Amniotic stem cell (primary cell): Measurements from ENCODE around the gene SMPD2.

Experiments used
- DNase-seq: peaks from one replicate; lab custom pipeline; 2025; lab: John Stamatoyannopoulos, UW

The SMPD2 gene

DNA sequence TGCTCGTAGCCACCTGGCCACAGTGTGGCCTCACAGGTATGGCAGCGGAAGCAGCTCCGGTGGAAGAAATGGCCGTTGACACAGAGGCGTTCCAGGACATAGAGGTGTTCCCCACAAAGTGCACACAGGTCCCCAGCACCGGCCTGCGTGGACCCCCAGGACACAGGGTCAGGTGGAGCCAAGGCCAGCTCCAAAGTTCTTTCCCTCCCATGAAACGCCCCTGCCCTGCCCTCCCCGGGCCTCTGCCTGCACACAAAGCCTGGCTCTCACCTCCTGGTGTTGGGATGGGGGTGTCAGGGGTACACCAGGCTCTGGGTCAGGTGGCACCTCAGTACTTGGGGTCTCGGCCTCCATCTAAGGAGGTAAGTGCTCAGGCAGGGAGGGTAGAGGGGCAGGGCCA, 6.6 kb downstream of the SMPD2 start:
- DNase-seq, result no peak

DNA sequence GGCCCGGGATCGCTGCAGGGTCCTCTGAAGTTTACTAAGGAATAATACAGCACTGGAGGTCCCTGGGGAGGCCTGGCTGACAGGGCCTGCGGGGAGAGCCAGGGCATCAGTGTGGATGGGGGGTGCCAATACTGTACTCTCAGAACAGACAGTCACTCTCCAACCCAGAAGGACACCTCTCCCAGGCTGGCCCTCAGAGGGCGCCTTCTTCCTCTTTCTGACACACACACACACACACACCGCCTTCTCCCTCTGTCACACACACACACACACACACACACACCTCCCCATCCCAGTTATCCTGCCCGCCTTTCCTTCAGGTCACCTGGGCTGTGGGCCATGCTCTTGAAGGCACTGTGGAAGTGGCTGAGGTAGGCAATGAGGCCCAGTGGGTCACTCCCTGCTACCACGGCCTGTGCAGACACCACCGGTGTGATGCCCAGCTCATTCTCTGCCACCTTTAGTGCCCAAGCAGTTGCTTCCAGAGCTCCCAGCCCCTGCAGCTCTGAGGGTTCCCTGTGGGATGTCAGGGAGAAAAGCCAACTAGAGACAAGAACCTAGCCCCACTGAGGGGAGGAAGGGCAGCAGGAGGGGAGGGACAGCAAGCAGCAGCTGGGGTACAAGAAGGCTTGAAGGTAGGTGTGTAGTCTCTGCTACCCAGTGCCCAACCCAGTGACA, 7.5 kb downstream of the SMPD2 start:
- no peak for DNase-seq

DNA sequence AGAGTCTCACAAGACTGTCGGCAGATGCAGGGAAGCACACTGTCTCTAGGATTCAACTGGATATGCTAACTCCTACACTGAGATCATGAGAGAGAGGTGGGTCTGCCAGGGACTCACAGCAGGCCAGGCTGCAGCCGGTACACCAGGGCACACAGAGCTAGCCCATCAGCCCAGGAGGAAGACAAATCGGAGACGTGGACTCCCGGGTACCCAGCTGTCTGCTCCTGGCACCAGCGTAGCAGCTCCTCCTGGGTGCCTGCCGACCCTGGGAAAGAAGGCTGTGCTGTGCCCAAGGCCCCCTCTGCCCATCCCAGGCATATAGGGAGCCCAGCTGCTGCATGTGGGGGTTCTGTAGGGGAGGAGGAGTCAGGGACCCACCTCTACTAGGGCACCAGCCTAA, 8.1 kb downstream of the SMPD2 start:
- DNase-seq, result no peak

DNA sequence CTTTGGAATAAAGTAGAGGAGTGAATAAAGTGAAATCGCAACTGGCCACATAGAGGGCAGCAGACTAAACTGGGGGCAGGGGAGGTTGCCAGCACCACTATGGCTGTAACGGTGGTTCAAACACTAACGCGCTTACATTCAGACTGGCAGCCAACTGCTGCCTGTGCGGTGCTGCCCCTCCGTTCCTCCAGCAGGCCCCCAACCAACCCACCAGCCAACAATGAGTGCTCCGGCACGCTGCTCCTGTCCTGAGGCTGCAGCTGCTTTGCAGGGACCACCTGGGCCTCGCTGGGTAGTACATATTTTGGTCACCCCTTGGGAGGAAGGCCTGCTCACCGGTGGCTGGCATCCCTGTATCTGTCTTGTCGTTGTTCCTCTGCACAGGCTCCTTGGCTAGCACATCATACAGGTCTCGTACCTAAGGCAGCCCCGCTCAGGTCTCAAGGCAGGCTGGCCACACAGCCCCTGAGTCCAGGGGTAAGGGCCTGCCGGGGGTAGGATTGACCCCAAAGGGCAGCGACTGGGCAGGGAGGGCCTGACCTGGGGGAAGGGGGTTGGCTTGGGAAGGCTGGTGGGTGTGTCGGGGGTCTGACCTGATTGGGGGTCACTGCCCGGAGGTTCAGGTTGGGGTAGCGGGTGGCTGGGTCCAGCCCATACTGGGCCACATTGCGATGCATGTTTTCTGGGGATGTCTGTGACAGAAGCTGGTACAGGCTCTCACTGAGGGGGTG, 8.7 kb downstream of the SMPD2 start:
- no peak for DNase-seq

GRCh38 chr6:109449795-109450673, 9.5 kb downstream of the SMPD2 start:
- no peak for DNase-seq

DNA sequence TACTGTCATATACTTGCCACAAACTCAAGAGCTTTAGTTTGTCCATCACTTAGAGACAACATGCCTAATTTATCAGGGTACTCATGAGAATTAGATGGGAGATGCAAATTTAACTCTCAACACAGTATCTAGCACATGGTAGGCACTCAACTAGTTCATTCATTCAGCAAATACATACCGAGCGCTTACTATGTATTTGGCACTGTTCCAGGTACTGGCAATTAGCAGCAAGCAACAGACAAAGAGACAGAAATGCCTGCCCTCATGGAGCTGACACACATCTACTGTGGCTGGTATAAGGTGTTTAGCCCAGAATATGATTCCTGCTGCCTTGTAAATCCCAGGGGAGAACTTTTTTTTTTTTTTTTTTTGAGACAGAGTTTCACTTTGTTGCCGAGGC, 10.3 kb downstream of the SMPD2 start:
- DNase-seq, result no peak

DNA sequence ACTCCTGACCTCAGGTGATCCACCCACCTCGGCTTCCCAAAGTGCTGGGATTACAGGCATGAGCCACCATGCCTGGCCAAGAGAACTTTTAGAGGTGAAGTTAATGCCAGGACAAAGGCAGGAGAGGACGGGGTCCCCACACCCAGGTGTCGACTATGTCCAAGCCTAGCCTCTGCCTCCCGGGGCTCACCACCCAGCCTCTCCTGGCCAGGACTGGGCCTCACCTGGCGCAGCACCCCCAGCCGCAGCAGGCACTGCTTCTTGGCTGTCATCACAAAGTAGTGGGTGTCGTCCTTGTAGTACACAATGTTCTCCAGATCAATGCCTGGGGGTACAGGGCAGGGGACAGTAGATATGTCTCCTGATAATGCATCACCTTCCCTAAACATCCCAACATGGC, 10.9 kb downstream of the SMPD2 start:
- no peak for DNase-seq

DNA sequence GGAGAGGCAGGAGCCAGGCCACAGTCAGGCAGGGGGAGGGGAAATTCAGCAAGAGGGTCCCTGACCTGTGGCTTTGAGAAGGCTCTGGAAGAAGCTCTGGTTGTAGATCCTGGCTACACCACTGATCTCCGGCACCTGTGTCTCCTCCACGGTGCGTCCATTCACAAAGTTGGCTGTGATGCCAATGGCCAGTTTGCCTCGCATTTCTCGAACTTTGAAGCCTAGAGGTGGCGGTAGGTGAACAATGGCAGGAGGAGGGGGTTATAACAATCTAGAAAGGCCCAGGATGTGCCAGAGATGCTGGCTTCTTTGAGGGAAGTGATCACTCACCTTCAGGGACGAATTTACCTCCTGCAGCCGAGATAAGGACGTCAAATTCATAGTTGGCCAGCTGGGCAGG, 11.7 kb downstream of the SMPD2 start:
- DNase-seq, result no peak

DNA sequence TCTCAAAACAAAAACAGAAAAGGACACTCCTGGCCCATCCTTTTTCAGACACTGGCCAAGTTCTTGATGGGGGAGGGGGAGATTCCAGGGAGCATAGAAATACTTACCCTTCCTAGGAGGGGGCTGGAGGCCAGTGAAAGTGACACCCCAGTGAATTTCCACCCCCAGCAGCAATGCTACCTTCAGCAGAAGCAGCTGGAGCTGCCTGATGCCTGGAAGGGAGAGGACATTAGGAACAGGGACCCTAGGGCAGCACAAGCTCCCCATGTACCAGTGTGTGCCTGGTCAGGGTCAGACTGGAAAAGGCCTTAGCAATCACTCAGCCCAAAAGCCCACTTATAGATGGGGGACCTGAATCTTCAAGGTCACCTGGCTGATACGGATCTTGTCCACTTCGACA, 12.6 kb downstream of the SMPD2 start:
- no peak for DNase-seq

- DNase-seq, result no peak
Observed at GRCh38 chr6:109453594-109454495, 13.3 kb downstream of the SMPD2 start.

DNA sequence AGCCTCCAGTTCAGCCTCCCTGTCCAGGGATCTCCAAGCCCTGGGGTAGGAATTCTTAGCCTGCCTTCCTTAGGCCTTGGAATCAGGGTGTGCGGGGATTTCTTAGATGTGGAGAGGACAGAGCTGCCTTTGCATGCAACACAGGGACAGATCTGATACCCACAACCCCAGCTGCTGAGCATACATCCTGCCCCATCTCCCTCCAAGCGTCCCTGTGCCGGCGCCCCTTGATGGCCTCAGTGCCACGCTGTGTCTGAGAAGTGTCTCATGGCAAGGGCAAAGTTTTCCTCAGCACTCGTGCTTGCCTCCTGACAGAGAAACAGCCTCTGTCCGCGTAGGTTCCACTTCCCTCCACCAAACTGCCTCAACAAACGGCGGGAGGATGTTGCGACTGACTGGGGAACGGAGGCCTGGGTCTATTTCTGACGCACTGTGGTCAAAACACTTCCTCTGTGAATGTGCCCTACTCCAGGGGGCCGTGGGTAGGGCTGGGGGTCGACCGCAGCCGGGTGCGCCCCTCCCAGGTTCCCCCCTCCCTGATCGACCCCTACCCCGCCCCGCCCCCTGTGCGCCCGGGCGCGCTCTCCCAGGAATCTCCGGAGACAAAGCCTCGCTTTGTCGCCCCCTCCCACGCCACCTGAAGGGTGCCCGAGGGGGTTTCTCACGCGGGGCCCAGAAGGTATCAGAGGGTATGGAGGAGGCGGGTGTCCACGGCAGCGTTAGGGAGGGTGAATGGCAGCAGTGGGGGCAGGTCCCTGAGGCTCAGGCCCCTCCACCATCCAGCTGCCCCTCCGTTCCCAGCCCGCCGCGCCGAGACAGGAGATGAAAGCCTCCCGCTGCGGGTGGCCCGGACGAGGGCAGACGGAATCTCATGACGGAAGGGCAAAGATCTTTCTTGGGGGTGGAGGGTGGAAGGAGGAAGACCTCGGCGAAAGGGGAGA, 14.2 kb downstream of the SMPD2 start:
- no peak for DNase-seq

DNA sequence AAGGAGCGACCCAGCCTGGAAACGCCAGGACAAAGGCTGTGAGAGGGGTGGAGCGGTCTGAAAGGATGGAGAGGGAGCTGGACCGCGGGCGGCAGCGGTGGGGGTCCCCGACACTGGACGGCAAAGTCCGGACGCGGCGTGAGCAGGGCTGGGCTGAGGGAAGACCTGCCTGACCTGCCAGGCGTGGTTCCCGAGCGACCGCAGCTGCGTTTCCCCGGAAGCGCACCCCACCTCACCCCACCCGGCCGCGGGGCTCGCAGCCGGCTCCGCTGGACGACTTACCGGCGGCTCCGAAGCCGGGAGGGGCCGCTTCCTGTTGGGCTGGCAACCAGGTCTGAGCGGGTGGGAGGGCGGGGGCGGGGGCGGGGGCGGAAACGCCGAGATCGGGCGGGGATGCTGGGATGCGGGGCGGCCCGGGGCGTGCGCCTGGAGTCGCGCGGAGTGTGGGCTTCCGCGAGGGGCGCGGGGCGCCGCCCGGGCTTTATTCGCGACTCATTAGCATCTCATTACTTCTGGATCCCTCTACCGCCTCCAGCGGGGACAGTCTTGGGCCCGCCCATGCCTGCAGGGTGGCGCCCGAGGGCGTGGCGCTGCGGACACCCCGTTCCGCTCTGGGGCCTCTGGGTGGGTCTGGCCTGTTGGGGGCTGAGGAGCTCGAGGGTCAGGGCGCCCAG, 15.1 kb downstream of the SMPD2 start, which contains the start of gene MICAL1:
MICAL1 (minus strand) TSS at position 336 of the 674 bp plus-strand sequence. CDS start 1,576 bp downstream, outside the sequence.
- DNase-seq, result no peak

DNA sequence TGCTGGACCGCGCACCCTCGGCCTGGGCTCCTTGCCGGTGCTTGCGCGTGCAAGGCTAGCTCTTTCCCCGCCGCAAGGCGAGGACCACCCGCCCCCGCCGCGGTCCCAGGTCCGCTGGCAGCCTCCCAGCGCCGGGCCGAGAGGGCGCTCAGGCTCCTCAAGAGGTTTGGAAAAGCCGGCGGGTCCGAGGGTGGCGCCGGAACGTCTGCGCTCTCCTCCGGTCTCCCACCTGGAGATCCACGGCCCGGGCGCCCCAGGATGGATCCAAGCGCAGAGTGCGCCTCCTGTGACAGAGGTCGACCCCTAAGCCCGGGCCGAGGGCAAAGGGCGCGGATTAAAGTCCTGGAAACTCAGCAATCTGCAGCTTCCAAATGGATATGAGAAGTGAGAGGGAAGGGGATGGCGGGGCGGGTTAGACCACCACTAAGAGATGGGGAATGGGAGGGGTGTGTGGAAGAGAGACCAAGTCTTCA, 15.6 kb downstream of the SMPD2 start:
- no peak for DNase-seq

DNA sequence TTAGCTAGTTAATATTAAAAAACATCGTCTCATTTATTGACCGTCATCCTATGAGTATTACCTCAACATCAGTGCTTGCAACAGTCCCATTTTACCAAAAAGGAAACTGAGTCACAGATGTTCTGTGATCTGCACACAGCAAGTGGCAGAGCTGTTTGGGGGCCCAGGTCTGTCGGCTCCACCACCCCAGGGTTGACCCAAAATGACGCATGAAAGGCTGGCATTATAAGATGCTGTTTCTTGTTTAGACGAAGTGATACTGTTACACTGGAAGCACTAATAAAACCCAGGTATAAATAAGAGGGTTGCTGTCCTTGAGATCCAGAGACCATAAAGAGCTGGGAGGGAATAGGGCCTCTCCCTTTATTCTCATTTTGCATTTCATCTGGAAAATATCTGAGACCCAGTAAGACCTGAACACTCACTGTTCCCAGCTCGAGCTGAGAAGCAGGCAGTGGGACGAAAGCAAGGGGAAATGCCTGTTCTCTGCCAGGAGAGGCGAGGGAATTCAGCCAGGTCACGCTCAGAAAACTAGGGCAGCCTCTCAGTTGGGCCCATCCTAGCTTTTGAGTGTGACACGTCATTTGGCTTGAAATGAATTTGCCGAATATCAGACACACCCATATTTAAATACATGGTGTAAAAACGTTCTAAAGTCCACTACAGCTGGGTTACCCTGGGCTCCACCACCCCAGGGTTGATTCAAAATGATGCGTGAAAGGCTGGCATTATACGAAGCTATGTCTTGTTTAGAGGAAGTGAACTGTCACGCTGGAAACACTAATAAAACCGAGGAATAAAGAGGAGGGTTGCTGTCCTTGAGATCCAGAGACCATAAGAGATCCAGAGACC, 16.4 kb downstream of the SMPD2 start:
- DNase-seq, result no peak

- no peak for DNase-seq
Observed at GRCh38 chr6:109457562-109457996, 17.1 kb downstream of the SMPD2 start.

- no peak for DNase-seq
Observed at GRCh38 chr6:109458774-109459531, 18.4 kb downstream of the SMPD2 start.

DNA sequence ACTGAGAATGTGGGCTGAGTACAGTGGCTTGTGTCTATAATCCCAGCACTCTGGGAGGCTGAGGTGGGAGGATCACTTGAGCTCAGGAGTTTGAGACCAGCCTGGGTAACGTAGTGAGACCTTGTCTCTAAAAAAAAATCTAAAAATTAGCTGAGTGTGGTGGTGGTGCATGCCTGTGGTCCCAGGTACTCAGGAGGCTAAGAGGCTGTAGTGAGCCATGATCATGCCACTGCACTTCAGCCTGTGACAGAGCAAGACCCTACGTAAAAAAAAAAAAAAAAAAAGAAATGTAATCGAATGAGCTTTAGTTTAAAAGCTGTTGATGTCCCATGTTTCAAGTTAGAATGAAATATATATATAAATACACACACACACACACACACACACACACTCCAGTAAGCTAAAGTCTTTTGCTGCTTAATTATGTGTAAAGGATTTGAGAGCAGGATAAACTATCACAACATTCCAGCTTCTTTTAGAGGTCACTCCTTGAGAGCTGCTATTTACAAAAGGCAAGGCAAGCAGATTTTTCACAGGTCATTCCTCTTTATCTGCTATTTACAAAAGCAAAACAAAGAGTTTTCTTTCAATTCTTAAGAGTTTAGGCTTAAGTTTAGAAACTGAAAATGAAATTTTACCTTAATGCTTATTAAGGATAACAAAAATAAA, 19.8 kb downstream of the SMPD2 start:
- DNase-seq, result no peak
